Measurements from ENCODE around the gene SLC32A1. TPM values are rescaled to one million over a fixed set of nuclear protein-coding genes. Genes with fewer than 3 reads are reported as not detected.

Gene SLC32A1
- total RNA-seq, 1 donor from 2014 or later: 6.4 TPM

DNA sequence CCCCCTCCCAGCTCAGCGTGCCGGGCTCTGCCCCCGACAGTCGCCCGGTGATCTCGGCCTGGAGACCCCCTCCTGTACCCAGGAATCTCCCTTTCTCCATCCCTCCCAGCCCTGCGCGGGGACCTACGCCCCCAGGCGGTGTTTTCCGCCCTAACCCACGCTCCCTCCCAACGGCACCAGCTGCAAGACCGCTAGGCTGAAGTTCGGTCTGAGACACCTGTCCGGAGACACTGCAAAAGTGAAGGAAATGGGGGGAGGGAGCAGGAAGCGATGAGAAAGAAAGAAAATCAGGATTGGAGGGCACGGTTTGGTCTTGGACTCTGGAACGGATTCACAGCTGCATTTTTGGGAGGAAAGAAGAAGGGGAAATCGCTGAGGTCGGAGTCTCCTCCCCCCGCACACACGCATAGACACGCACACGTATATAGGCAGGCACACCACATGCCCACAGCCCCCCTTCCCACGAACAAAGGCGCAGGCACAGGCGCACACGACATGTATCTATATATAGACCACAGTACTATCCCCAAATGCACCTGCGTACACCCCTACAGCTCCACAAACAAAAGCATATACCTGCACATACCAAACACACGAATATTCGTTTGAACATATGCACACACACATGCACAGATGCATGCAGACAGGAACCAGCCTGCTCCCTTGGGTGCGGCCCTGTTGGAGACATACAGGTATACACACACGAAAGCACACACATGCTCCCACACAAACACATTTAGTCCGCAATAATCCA, 1.0 kb downstream of the SLC32A1 start:
- no peak for DNase-seq

- no peak for DNase-seq
Observed at GRCh38 chr20:38725931-38726803, 1.9 kb downstream of the SLC32A1 start.

GRCh38 chr20:38726804-38727606, 2.7 kb downstream of the SLC32A1 start:
- DNase-seq: no peak

GRCh38 chr20:38727607-38728190, 3.4 kb downstream of the SLC32A1 start:
- DNase-seq: no peak

DNA sequence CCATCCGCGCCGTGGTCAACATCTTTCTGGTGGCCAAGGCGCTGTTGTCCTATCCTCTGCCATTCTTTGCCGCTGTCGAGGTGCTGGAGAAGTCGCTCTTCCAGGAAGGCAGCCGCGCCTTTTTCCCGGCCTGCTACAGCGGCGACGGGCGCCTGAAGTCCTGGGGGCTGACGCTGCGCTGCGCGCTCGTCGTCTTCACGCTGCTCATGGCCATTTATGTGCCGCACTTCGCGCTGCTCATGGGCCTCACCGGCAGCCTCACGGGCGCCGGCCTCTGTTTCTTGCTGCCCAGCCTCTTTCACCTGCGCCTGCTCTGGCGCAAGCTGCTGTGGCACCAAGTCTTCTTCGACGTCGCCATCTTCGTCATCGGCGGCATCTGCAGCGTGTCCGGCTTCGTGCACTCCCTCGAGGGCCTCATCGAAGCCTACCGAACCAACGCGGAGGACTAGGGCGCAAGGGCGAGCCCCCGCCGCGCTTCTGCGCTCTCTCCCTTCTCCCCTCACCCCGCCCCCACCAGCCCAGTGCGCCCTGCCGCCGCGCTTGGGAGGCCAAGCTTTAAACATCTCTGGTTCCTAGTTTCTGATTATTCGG, 4.0 kb downstream of the SLC32A1 start:
- no peak for DNase-seq

- no peak for DNase-seq
Observed at GRCh38 chr20:38728911-38729642, 4.8 kb downstream of the SLC32A1 start.

- no peak for DNase-seq
Observed at GRCh38 chr20:38729767-38730166, 5.5 kb downstream of the SLC32A1 start.

- DNase-seq: no peak
Observed at GRCh38 chr20:38730167-38730988, 6.1 kb downstream of the SLC32A1 start.

GRCh38 chr20:38730989-38731737, 6.9 kb downstream of the SLC32A1 start:
- no peak for DNase-seq

GRCh38 chr20:38731738-38732113, 7.4 kb downstream of the SLC32A1 start:
- no peak for DNase-seq

- no peak for DNase-seq
Observed at GRCh38 chr20:38732981-38733380, 8.7 kb downstream of the SLC32A1 start.

DNA sequence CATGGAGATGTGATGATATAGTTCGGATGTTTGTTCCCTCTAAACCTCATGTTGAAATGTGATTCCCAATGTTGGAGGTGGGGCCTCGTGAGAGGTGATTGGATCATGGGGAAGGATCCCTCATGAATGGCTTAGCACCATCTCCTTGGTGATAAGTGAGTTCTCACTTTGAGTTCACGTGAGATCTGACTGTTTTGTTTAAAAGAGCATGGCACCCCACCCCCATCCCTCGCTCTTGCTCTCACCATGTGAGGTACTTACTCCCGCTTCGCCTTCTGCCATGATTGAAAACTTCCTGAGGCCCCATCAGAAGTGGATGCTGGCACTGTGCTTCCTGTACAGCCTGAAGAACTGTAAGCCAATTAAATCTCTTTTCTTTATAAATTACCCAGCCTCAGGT, 10.9 kb downstream of the SLC32A1 start:
- no peak for DNase-seq

DNA sequence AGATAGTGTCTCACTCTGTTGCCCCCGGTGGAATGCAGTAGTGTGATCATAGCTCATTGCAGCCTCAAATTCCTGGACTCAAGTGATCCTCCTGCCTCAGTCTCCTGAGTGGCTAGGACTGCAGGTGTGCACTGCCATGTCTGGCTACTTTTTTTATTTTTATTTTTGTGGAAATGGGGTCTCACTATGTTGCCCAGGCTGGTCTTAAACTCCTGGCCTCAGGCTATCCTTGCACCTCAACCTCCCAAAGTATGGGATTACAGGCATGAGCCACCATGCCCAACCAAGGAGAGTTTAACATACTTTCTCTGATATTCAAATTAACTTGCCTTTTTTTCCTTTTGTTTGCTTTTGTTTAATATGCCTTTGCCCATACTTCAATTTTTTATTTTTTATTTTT, 13.6 kb downstream of the SLC32A1 start:
- no peak for DNase-seq

DNA sequence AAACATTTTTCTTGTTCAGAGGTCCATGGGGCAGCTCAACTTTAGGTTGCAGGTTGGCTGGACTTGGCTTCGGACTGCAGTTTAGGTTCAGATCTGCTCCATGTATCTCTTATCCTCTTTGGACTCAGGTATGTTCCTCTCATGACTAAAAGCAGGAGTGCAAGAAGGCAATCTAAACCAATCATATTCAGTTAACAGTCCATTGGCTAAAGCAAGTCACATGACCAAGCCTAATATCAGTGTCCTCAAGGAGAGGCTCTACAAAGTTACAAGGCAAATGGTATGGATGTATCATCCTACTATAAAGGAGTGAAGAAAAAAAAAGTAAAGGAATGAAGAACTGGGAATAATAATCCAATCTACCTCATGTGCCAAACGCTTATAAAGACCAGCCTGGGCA, 21.5 kb downstream of the SLC32A1 start:
- DNase-seq: no peak

DNA sequence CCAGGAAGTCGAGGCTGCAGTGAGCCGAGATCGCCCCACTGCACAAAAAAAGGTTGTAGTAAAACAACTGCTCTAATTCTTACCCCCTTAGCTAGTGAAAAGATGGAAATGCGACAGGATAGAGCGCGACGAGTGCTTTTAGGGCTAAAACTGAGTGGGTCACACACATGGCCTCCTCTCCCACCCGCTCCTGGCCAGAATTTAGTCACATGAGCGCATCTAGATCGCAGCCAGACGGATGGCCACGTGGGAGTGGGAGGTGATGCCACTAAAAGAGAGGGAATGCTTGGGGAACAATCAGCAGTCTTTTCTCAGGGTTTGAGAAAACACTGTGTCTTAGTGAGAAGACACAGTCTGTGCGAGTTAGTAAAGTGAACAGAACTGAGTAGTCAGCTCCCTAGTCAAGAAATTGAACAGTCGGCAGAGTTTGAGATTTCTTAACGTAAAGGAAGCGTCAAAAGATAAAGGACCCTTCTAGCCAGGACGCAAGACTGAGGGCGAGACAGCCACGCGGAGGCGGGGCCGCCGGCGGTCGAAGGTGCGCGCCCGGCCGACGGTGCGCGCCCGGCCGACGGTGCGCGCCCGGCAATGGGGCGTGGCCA, 23.3 kb downstream of the SLC32A1 start:
- no peak for DNase-seq

GRCh38 chr20:38748097-38748860, 24.0 kb downstream of the SLC32A1 start, which contains the start of gene ACTR5:
ACTR5 (plus strand) TSS chr20:38748460; CDS start chr20:38748479, 19 bp downstream.
- DNase-seq: peak; percentile 89

DNA sequence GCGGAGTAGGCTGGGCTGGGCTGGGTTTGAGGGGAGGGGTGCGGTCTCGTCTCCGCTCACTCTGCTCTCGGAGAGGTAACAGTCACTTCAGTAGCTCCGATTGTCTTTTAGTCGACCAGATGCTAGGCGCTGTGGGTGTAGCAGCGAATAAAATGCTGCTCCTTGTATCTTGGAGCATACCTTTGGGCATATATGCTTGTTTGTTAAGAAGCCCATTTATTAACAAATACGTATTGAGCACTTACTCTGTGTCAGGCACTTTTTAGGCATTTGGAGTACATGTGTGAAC, 24.5 kb downstream of the SLC32A1 start:
- no peak for DNase-seq

GRCh38 chr20:38751360-38751976, 27.2 kb downstream of the SLC32A1 start:
- DNase-seq: no peak

Data from occipital lobe (tissue), 2 donors.